ENCODE data around the gene LRRC75A. TPM values are rescaled to one million over a fixed set of nuclear protein-coding genes. Genes with fewer than 3 reads are reported as not detected.

LRRC75A gene
- total and polyA plus RNA-seq, 2 donors (not counting 1 experiment from before 2014, with no cell fraction given), result 2.0 to 3.4 TPM

GRCh38 chr17:16467044-16467443, 24.9 kb downstream of the LRRC75A start:
- Histone ChIP-seq H3K27me3 (replicated peaks in 1 of 4; ENCODE audit: control extremely low read depth in 1 of 4, control insufficient read depth in 3 of 4, insufficient read depth in 4 of 4, low read length in 3 of 4) (no peaks in the 10 kb centered on the region), H3K4me1 (ENCODE audit: control insufficient read depth in 2 of 2, insufficient read depth in 2 of 2, low read length in 2 of 2) (no peaks in the 10 kb centered on the region), H3K79me2 (ENCODE audit: control insufficient read depth, insufficient read depth, low read length) (no peaks in the 10 kb centered on the region), H2AFZ (ENCODE audit: insufficient read depth, low read depth, low read length, poor library complexity, severe bottlenecking) (no peak overlapping the region), H3K36me3 (replicated peaks in 1 of 2; ENCODE audit: control extremely low read depth in 1 of 2, control insufficient read depth in 1 of 2, extremely low read depth in 1 of 2, insufficient read depth in 2 of 2, low read length in 1 of 2) (no peaks in the 10 kb centered on the region), H3K4me3 (ENCODE audit: control extremely low read depth in 1 of 5, extremely low read depth in 1 of 5, insufficient read depth in 1 of 5, low read depth in 2 of 5, low read length in 4 of 5) (no peak overlapping the region), H3K9me3 (ENCODE audit: control extremely low read depth in 1 of 3, control insufficient read depth in 2 of 3, insufficient read depth in 1 of 3, low read length in 2 of 3) (no peaks in the 10 kb centered on the region), H3K9ac (ENCODE audit: low read length) (no peak overlapping the region), H4K20me1 (ENCODE audit: control insufficient read depth, insufficient read depth, low read length, poor library complexity, severe bottlenecking) (no peaks in the 10 kb centered on the region), H3K27ac (ENCODE audit: low read length in 2 of 2) (no peak overlapping the region), H3K4me2 (replicated peaks; ENCODE audit: low read depth, low read length, poor library complexity, severe bottlenecking) (no peak overlapping the region)
- Mint-ChIP-seq H3K9me3 (ENCODE audit: insufficient read depth) (no peaks in the 10 kb centered on the region), H3K4me3 (no peak overlapping the region), H3K27ac (no peak overlapping the region), H3K4me1 (no peaks in the 10 kb centered on the region), H3K27me3 (no peaks in the 10 kb centered on the region)
- ChIA-PET CTCF (no interaction called here), POLR2A (no interaction called here)
- DNase-seq, result no peak
- TF ChIP-seq EZH2 (IDR thresholded peaks at IDR 0.05; ENCODE audit: borderline replicate concordance, insufficient read depth, low read depth, low read length, poor library complexity, severe bottlenecking), result no peak
- TF ChIP-seq CTCF (IDR thresholded peaks at IDR 0.05), result no peak
- WGBS (ENCODE audit: insufficient coverage), result 100% methylated on average over 5 of the region's 6 CpGs
- intact Hi-C loops (cut with micrococcal nuclease), result no loop called here
- no peak for ATAC-seq (ENCODE audit: low read depth)

GRCh38 chr17:16466407-16466806, 25.6 kb downstream of the LRRC75A start:
- CTCF ChIA-PET, result interaction anchor here (0.7 kb wide), 1 partner anchor 13 kb away, joined by 3 read pairs; no protein-coding TSS in a partner anchor
- H3K4me3 Mint-ChIP-seq, result no peak overlapping the region
- intact Hi-C loops (cut with micrococcal nuclease), result no loop called here

More at GRCh38 chr17:16466407-16466806, 25.6 kb downstream of the LRRC75A start:
- Mint-ChIP-seq H3K27ac (no peak overlapping the region), H3K4me1 (no peaks in the 10 kb centered on the region), H3K27me3 (no peaks in the 10 kb centered on the region), H3K9me3 (ENCODE audit: insufficient read depth) (no peaks in the 10 kb centered on the region)
- DNase-seq (no peak), ATAC-seq (ENCODE audit: low read depth) (no peak)
- no peak overlapping the region for H2AFZ ChIP-seq (ENCODE audit: insufficient read depth, low read depth, low read length, poor library complexity, severe bottlenecking)
- no peaks in the 10 kb centered on the region for H3K36me3 ChIP-seq (replicated peaks in 1 of 2; ENCODE audit: control extremely low read depth in 1 of 2, control insufficient read depth in 1 of 2, extremely low read depth in 1 of 2, insufficient read depth in 2 of 2, low read length in 1 of 2)
- H4K20me1 ChIP-seq (ENCODE audit: control insufficient read depth, insufficient read depth, low read length, poor library complexity, severe bottlenecking), result no peaks in the 10 kb centered on the region
- H3K27ac ChIP-seq (ENCODE audit: low read length in 2 of 2), result no peak overlapping the region
- no peak overlapping the region for H3K4me3 ChIP-seq (ENCODE audit: control extremely low read depth in 1 of 5, extremely low read depth in 1 of 5, insufficient read depth in 1 of 5, low read depth in 2 of 5, low read length in 4 of 5)
- POLR2A ChIA-PET, result no interaction called here
- no peaks in the 10 kb centered on the region for H3K27me3 ChIP-seq (replicated peaks in 1 of 4; ENCODE audit: control extremely low read depth in 1 of 4, control insufficient read depth in 3 of 4, insufficient read depth in 4 of 4, low read length in 3 of 4)
- H3K9me3 ChIP-seq (ENCODE audit: control extremely low read depth in 1 of 3, control insufficient read depth in 2 of 3, insufficient read depth in 1 of 3, low read length in 2 of 3), result no peaks in the 10 kb centered on the region
- H3K4me2 ChIP-seq (replicated peaks; ENCODE audit: low read depth, low read length, poor library complexity, severe bottlenecking), result no peak overlapping the region
- TF ChIP-seq CTCF (IDR thresholded peaks at IDR 0.05) (no peak), EZH2 (IDR thresholded peaks at IDR 0.05; ENCODE audit: borderline replicate concordance, insufficient read depth, low read depth, low read length, poor library complexity, severe bottlenecking) (no peak)
- 97% methylated on average over 9 of the region's 9 CpGs for WGBS (ENCODE audit: insufficient coverage)
- H3K79me2 ChIP-seq (ENCODE audit: control insufficient read depth, insufficient read depth, low read length), result no peaks in the 10 kb centered on the region
- no peak overlapping the region for H3K9ac ChIP-seq (ENCODE audit: low read length)
- no peaks in the 10 kb centered on the region for H3K4me1 ChIP-seq (ENCODE audit: control insufficient read depth in 2 of 2, insufficient read depth in 2 of 2, low read length in 2 of 2)

All from B cell (primary cell).